Measurements from ENCODE around the gene ZNF20.

The ZNF20 gene

DNA sequence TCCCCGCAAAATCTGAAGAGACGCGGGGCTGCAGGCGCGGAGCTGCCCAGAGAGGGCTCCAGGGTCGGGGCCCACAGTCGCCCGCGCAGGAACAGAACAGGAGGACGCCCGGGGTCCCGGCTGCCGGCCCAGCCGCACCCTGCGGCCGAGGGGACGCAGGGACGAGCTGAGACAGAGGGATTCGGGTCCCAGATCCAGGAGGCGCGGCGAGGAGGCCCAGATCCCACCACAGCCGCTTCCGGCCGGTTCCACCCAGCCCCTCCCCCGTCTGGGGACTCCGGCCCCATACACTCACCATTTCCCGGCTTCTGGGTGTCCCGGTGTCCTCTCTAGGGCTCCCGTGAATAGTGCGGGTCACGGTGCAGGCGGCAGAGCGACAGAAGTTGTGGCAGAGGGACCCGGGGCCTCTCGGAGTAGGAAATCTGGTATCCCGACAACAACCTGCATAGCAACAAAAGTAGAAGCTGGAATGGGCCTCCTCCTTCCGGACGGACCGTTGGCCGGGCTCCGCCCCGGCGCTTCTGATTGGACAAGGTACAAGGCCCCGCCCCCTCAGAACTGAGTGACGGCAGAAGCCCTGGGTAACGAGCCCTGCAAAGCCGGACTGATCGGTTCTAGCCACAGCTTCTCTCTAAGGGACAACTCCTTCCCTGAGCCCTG is at the start of gene ZNF20:
Gene ZNF20, minus strand, starts transcription at position 466 of the 660 bp plus-strand sequence. Its CDS starts 168 bp downstream, at position 298.
- peak; percentile 89 for DNase-seq (ENCODE audit: low read depth)

DNA sequence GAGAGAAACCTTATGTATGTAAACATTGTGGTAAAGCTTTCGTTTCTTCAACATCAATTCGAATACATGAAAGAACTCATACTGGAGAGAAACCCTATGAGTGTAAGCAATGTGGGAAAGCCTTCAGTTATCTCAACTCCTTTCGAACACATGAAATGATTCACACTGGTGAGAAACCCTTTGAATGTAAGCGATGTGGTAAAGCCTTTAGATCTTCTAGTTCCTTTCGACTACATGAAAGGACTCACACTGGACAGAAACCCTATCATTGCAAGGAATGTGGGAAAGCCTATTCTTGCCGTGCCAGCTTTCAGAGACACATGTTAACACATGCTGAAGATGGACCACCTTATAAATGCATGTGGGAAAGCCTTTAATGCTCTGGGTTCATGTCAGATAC is 47.5 kb upstream of the ZNF20 start:
- DNase-seq (ENCODE audit: low read depth): no peak

DNA sequence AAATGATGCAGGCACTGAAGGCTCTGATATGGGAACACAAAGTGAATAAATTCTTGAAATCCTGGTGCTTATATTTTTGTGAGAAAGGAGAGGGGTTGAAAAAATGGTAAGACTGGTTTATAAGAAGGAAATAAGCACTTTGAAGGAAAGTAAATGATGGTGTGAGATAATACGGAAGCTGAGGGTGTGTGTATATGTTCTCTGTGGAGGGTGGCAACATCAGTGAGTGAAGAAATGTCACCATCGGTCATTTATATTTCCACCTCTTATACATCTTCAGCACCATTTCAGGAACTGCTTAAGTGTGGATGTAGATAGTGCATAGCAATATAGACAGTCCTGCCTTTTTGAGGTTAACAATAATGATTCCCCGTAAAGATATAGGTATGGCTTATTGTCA is 40.2 kb upstream of the ZNF20 start:
- DNase-seq (ENCODE audit: low read depth): no peak

DNA sequence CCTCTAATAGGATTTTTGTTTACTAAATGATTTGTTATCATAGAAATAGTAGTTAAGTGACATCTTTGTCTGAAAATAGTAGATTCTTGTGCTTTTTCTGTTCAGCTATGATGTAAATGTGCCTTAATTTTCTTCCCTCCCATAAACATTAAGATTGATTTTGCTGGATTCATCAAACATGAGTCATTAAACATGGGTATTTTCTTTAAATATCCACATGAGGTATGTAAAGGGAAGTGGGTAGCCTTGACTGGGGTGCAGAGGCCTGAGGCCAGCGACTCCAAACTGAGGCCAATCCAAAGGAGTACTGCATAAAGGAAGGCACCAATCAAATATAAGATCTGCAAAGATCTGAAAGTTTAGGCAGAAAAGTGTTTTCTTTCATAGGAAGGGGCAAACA is 26.5 kb upstream of the ZNF20 start:
- no peak for DNase-seq (ENCODE audit: low read depth)

DNA sequence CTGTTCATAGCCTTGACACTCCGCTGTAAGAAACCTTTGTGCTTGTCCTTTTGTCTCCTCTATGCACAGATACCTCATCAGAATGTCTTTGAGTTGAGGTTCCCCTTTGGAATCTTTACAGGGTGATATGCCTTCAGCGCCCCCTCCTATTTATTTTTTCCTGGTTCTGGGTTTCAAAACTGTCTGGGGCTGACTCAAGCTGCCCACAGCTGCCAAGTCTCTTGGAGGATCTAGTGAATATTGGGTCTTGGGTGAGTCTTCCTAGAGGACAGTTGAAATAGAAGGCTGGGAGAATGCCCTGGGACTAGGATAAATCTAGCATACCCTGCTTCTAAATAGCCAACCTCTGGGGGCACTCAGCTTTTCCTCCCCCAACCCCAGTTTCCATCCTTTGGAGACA is 23.7 kb upstream of the ZNF20 start:
- DNase-seq (ENCODE audit: low read depth): peak; percentile 15

DNA sequence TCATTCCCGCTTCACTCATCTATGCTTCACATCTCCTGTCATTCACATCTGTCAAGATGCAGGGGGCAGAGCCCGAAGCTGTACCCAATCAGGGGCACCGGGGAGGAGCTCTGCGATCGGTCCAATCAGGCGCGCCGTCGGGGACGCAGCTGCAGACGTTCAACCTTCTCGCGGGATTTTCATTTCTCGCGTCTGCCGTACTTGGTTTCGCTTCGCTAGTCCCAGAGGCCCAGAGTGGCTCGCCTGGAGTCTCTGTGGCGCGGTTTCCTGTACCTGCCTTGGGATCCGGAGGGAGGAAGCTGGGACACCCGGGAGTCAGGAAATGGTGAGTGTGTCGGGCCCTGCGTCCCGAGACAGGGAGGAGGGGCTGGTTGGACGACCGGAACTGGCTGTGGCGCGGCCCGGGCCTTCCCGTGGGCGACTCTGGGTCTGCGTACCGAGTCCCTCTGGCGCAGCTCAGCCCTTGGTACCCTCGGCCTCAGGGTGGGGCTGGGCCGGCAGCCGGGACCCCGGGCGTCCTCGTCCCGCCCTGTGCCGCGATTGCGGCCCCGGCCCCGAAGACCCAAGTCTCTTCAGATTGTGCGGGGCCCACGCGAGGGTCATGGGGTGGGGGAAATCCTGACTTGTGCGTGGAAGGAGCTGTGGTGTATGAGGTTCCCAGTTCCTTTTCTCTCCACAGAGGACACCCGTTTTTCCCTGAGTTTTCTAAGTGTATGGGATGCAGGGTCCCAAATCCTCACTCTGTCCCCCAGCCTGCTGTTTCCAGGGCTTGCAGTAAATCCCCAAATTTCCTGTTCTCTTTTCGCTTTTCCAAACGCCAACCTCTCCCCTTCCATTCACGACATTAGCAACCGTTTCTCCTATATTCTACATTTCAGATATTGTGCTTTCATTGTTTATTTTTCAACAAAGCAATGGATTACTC is 23.0 kb upstream of the ZNF20 start, which contains the start of gene ZNF136:
Gene ZNF136, plus strand, starts transcription at position 215 of the 925 bp plus-strand sequence. Its CDS starts 108 bp downstream, at position 323.
- DNase-seq (ENCODE audit: low read depth): peak; percentile 93

DNA sequence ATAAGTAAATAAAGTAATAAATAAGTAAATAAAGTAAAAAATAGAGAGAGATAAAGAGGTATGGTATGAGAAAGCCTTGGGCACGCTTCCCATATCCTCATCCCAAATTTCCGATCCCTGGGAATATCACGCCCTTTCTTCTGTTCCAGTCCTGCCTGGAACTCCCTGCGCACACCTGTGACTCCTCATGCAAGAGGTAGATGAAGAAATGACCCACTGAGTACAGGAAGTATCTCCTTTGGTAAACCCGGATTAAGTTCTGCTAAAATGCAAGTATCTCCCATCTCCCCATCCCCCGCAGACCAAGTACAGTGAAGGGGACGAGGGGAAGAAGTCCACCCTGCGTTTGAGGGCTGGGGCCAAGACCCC is 22.3 kb upstream of the ZNF20 start:
- DNase-seq (ENCODE audit: low read depth): no peak

DNA sequence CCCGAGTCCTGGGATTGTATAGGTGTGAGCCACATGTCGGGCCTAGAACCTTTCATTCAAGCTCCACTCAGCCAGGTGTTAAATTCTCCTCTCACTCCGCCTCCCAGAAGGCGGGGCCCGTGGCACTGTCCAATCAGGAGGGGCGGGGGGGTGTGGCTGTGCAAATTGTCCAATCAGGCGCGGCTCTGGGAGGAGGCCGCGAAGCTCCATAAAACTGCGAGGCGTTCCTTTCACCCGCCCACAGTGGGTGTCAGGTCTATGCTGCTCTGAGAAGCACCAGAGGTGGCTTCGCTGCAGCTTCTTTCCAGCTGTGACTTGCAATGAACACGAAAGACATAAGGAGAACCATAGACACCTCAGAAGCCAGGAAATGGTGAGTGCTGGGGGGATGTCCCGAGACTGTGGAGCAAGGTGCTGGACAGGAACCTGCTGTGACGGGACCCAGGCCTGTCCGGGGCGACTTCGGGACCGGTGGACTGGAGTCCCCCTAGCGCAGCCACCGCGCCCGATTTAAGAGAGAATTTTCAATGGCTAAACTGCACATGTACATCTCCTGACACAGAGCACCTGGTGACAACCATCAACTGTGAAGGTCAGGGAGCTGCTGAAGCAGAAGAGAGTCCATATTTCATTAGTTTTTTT is 19.7 kb upstream of the ZNF20 start:
- DNase-seq (ENCODE audit: low read depth): no peak

DNA sequence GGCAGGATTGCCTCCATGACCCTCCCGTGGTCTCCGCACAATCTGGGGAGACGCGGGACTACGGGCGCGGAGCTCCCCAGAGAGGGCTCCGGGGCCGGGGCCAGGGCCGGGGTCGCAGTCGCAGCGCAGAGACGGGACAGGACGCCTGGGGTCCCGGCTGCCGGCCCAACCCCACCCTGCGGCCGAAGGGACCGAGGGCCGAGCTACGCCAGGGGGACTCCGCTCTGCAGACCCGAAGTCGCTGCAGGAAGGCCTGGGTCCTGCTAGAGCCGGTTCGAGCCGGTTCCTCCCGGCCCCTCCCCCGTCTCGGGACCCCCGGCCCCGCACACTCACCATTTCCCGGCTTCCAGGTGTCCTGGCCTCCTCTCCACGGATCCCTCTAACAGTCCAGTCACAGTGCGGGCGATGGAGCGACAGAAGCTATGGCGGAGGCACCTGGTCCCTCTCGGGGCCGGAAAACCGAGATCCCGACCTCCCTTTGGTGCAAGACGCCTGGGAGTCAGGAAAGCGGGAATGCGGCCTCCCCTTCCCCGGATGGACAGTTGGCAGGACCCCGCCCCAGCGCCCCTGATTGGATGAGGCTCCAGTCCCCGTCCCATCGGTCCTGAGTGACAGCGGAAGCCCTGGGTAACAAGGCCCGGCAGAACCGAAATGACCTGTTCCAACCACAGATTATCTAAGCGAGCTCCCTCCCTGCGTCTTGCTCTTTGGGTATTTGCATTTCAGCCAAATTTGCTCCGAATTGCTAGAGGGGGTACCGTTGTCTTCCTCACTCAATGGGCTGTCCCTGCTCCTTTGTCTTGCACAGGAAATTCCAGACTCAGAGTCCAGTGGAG is 16.3 kb upstream of the ZNF20 start, which contains the start of gene ZNF625:
Gene ZNF625, minus strand, starts transcription at position 512 of the 836 bp plus-strand sequence. Its CDS starts 176 bp downstream, at position 336.
- peak; percentile 87 for DNase-seq (ENCODE audit: low read depth)

DNA sequence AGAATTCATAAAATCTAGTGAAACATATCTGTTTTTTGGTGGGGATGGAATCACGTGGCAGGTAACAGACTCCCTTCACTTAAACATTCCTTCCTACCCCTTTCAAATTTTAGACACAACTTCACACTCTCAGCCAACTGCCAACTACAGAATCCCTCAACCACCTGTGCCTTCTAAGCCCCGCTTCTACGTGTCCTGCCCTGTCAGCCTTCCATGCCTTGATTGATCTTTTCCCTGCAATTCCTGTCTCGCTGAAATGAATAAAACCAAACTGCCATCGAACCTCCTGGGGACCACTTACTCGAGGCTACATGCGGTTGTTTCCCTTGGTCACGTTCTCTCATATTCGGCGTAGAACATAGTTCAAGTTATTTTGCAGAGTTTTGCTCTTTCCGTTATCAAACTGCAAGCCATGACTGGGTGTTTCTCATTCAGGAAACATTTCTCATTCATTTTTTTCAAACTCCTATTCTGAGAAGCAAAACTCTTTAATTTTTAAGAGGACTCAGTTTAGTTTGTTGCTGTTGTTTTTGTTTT is 15.2 kb upstream of the ZNF20 start:
- no peak for DNase-seq (ENCODE audit: low read depth)

DNA sequence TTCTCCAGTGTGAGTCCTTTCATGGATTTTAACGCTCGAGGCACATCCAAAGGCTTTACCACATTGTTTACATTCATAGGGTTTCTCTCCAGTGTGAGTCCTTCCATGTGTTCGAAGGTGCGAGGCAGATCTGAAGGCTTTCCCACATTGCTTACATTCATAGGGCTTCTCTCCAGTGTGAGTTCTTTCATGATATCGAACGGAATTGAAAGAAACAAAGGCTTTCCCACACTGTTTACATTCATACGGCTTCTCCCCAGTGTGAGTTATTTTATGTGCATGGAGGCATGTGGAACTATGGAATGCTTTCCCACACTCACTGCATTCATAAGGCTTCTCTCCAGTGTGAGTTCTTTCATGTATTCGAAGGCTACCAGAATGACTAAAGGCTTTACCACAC is 5.2 kb upstream of the ZNF20 start:
- no peak for DNase-seq (ENCODE audit: low read depth)

DNA sequence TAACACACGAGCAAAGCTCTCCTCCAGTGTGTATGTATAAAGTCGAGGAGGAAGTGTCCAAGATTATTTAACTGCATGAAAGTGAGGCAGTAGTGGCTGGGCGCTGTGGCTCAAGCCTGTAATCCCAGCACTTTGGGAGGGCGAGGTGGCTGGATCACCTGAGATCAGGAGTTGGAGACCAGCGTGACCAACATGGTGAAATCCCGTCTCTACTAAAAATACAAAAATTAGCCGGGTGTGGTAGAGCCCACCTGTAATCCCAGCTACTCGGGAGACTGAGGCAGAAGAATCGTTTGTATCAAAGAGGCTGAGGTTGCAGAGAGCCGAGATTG is 1.2 kb upstream of the ZNF20 start:
- no peak for DNase-seq (ENCODE audit: low read depth)

DNA sequence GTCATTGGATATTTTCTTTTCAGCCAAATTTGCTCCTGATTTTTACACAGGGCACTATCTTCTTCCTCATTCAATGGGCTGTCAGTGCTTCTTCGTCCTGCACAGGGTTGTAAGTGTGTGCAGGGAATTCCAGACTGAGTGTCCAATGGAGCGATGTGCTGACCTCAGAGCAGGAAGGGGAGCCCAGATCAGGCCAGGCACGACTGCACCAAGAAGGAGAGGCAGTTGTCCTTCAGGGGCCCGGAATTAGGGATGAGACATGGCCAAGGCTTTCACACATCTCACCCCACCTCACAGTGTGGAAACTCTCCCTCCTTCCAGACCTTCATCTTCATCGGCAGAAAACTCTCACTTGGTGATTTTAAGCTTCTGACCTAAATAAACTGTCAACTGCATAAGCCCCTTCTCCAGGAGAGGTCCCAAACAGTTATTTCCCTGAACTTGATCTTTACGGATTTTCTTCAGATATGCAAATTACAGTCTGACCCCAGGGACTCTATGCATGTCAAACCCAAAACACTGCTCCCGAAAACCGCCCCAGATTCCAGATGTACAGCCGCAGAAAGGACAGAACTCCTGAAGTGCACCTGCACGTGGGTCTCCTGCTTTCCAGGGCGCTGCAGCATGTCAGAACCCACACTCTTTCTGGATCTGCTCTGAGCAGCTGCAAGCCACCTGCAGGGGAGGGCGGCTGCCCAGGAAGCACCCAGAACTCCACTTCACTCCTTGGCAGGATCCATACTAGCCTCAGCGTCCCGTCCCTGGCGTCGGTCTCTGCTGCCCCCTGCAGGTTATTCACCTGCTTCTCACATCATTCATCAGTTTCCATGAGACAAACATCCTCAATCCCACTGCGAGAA is 625 bp upstream of the ZNF20 start:
- DNase-seq (ENCODE audit: low read depth): peak; percentile 77

DNA sequence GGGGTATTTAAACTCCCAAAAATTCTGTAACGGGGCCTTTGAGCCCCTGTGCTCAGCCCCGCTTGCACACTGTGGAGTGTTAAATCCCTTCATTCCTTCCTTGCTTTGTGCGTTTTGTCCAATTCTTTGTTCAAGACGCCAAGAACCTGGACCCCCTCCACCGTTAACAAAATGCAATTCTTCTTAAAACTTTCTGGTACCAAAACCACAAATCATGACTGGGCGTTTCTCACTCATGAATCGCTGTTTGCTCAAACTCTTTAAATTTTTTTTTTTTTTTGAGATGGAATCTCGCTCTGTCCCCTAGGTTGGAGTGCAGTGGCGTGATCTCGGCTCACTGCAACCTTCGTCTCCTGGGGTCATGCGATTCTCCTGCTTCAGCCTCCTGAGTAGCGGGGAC is 881 bp downstream of the ZNF20 start:
- no peak for DNase-seq (ENCODE audit: low read depth)

DNA sequence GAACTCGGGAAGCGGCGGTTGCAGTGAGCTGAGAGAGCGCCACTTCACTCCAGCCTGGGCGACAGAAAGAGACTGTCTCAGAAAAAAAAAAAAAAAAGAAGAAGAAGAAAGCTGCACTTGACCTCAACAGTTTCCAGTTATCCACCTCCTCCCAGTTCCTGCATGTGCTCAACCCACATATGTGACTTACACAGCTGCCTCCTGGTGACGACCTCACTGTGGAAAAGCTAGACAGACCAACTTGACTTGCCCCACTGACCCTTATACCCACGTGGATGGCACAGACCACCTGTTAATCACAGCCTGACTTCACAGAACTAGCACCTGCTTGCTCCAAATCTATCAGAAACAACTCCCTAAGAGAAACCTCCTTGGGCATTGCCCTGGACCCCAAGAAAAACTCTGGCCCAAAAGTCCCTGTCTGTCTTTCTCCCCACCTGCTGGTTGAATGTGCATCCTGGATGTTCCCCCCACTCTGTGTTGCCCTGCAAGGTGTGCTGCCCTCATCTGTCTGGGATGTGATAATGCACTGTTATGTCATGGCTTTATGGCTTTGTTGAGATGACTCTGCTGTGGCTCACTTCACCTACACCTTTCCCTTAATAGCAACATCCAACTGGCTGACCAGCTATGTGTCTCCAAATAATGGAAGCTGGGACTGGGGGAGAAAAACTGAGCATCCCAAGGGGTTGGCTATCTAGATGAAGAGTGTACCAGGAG is 2.8 kb downstream of the ZNF20 start:
- DNase-seq (ENCODE audit: low read depth): no peak

DNA sequence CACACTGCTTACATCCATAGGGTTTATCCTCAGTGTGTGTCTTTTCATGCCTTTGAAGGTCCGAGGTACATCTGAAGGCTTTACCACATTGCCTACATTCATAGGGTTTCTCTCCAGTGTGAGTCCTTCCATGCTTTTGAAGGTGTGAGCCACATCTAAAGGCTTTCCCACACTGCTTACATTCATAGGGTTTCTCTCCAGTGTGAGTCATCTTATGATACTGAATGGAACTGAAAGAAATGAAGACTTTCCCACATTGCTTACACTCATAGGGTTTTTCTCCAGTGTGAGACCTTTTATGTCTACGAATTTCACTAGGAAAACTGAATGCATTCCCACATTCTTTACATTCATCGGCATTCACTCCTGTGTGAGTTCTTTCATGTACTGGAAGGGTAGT is 7.1 kb downstream of the ZNF20 start:
- peak; percentile 12 for DNase-seq (ENCODE audit: low read depth)

DNA sequence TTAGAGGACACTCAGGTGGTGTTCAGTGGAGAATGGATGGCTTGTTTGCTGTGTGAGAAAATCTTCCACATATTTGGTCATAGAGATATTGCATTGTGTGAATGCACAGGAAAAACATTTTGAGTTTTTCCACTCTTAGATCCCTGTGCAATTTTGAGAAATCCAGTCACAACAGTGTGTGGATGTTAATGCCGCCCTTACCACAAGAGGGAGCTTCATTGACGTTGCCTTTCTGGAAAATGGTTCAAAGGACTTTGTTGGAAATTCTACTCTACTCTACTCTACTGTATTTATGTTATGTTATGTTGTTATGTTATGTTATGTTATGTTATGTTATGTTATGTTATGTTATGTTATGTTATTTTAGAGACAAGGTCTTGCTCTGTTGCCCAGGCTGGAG is 13.4 kb downstream of the ZNF20 start:
- DNase-seq (ENCODE audit: low read depth): no peak

DNA sequence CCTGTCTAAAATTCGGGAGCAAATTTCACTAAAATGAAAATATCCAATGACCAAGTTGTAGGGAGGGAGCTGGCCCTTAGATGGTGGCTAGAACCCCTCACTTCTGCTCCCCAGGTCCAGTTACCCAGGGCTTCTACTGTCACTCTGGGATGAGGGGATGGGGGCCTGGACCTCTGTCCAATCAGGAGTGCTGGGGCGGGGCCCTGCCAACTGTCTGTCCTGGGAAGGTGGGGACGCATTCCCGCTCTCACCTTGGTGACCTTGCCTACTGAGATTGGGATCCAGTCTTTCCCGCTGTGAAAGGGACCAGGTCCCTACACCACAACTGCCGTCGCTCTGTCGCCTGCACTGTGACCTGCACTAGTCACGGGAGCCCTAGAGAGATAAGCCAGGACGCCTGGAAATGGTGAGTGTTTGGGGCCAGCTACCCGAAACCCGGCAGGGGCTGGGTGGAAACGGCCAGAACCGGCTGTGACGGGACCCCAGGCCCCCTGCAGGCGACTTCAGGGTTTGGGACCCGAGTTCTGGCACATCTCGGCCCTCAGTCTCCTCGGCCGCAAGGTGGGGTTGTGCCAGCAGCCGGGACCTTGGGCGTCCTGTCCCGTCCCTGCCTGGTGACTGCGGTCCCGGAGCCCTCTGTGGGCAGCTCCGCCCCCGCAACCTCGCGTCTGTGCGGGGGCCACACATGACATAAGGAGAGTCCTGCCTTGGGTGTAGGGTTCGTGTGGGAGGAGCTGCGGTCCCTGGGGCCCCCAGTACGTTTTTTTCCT is 22.8 kb downstream of the ZNF20 start:
- DNase-seq (ENCODE audit: low read depth): no peak

DNA sequence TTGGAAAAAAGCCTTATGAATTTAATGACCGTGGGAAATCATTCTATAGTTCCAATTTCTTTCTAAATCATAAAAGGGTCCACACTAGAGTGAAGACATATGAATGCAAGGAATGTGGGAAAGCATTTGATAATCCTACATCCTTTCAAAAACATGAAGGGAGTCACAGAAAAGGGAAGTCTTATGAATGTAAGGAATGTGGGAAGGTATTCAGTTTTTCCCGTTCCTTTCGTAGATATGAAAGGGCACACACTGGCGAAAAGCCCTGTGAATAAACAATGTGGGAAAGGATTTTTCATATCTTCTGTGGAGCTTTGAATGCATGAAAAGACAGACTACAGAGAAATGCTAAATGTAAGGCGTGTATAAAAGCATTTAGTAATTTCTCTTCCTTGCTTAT is 27.0 kb downstream of the ZNF20 start:
- DNase-seq (ENCODE audit: low read depth): no peak
